Amniotic stem cell (primary cell): Measurements from ENCODE around the gene CAPNS2.
"Not testable (repeated sequence)": the region's sequence is repeated elsewhere in the genome, so short reads cannot be mapped to it uniquely, and the experiment has no call there.

Experiments
- DNase-seq: peaks from one replicate; lab custom pipeline; 2025; lab: John Stamatoyannopoulos, UW

The CAPNS2 gene

DNA sequence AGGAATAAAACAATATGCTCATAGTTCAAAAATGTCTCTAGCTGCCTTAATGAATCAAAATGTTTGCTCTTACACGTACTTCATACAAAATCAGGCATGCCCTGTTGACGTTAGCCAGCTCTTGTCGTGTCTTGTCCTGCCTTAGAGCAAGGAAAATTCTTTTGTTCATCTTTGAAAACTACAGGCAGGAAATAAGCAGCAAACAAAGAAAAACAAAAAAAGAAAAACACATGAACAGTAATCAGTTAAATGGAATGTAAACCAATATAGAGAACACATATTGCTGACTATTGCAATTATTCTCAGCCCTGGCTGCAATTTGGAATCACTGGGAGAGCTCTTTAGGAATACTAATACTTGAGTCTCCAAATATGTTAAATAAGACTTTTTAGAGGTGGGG is 1.7 kb downstream of the CAPNS2 start:
- no peak for DNase-seq

DNA sequence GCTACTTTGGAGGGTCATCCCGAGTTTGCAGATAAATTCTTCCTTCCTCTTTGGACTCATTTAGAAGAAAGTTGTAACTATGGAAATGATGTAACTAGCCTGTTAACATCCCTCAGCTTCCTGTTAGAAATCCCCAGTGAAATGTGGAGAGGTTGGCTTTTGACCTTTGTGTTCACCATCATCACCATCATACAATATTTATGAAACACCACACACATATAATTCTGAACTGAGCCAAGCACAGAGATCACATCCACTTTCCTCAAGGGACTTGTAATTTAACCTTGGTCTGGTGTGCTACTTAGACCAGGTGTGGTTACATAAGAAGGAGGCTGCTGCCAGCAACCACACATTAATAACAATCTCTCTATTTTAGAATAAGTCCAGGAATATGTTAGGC is 2.5 kb downstream of the CAPNS2 start:
- no peak for DNase-seq

DNA sequence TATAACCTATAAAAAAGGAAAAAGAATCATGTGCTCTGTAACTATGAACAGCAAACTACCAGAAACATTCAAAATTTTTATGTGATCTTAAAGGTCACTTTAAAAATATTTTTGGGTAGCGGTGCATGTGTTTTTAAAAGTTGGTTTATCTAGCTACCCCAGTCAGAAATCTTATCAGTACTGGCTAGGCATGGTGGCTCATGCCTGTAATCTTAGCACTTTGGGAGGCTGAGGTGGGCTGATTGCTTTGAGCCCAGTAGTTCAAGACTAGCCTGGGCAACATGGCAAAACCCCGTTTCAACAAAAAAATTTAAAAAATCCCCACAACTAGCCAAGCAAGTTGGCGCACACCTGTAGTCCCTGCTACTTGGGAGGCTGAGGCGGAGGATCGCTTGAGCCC is 3.7 kb downstream of the CAPNS2 start:
- no peak for DNase-seq

DNA sequence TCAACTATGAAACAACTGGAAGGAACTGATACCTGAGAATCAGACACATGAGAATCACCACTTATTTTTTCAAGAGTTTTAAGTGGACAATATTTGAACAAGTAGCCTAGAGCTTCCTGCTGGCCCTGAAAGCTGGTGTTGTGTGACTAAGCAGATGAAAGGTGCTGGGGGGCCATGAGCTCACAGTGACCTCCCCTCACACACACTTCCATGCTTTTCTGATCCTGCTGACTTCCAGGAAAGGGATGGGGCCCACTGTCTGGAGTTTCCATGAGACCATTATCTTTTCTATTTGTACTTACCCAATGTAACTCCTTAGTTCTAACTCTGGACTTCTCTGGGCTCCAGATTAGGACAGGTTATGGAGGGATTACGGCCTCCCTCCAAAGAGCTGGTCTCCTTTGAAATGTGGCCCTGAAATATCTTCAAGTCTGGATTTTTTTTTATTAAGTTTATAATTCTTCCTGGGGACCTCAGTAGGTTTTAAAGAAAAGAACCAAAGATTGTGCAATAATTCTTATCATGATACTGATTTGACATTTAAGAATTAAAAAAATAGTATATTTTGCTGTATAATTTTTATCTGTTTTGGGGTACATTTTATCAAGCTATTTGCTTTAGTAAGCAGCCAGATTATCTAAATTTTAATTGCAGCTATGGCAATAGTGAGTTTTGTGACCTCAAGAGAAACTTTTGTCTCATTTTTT is 4.9 kb downstream of the CAPNS2 start:
- no peak for DNase-seq

DNA sequence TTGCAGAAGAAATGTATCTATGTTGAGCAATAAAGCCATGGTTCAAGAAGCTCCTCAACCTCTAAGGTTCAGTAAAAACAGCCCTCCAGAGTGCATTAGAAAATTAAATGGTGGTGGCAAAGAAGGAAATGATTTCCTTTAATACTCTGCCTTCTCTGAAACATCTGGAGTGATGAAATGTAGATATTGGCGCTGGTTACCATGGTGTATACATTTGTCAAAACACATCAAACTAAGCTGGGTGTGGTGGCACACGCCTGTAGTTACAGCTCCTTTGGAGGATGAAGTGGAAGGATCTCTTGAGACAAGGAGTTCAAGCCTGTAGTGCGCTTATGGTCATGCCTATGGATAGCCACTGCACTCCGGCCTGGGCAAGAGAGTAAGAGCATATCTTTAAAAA is 6.0 kb downstream of the CAPNS2 start:
- DNase-seq, result no peak

DNA sequence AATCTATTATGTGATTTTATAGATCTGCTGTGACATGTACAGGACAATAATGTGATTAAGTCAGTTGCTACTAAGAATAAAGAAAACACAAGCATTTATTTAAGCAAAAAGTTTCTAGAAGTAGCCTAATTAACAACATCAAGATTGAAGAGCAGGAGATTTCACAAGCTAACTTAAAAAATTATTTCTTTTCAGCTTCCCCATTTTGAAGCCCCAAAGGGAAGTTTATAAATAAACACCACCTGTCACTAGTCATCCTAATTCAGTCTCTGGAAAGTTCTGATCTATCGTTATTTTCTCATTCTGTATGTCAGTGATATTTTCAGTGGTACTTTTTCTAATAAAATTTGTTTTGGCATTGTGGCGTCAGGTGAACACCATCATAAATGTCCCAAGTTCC is 8.3 kb downstream of the CAPNS2 start:
- no peak for DNase-seq

DNA sequence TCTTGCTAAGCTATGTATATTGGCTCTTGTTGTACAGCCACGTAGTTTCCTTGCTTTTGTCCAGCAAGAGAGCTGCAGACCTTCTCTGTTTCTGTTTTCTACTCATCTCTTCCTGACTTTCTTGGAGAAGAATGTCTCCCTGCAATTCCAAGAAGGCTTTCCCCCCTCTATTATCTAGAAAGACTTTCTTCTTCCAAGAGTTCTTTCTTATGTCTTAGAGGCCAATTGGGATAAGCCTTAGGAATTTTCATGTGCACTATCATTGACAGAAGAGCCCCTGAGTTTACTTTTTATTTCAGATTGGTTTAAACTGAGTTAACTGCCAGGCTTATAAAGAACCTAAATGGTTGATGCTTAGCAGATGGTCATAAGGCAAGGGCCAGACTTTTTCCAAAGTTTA is 9.0 kb downstream of the CAPNS2 start:
- no peak for DNase-seq

DNA sequence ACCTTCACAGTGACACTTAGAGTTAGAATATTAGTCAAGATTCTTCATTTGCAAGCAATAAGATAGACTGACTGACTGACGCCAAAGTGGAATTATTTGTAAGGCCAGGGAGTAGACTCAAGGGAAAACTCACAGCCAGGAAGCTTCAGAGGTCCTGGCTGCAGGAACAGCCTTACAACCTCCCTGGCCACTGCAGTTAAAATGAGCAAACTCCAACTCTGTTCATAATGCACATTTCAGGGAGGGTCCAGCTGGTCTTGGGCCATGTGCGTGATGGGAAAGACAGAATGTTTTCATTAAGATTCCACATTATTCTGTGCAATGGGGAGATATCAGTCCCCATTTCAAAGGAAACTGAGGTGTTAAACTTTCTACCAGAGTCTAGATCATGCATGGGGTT is 9.9 kb downstream of the CAPNS2 start:
- no peak for DNase-seq

DNA sequence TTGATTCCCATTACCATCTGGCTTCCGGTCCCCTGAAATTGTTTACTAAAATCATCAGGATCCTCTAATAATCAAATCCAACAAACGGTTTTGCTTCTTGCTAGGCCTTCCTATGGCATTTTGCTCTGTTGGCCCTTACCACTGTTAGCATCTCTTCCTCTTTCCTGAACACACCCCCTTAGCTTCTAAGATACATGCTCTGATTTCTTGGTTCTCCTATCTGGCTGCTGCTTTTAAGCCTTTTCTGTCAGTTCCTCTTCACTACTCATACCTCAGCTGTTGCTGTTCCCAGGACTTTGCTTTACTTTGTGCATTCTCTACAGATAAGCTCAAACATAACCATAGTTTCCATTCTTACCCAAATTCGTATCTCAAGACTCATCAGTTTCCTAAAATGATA is 11.4 kb downstream of the CAPNS2 start:
- DNase-seq, result no peak

DNA sequence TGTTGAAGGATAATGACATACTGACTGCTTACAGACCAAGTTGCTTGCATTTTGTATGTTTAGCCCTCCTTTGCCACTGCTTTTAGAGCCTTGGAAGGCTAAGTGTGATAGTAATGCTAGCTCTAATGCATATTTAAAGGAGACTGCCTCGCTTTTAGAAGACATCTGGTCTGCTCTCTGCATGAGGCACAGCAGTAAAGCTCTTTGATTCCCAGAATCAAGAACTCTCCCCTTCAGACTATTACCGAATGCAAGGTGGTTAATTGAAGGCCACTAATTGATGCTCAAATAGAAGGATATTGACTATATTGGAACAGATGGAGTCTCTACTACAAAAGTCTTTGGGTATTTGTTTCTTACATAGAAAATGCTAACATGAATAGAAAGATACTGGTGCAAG is 19.1 kb downstream of the CAPNS2 start:
- no peak for DNase-seq

DNA sequence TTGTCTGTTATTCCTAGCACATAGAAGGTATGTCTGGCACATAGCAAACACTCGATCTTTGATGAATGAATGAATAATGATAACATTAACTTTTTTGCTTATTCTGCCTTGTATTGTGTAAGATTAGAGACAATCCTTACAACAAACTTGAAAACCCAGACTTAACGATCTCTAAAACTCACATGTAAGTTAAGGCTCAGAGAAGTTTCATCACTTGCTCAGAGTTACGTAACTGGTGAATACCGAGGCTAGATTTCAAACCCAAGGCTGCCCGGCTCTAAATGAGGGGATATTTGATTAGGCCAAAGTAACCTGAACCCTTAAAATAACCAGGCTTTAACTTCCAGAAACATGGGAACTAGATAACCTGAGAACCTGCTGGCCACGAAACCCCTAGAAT is 22.3 kb downstream of the CAPNS2 start:
- no peak for DNase-seq

DNA sequence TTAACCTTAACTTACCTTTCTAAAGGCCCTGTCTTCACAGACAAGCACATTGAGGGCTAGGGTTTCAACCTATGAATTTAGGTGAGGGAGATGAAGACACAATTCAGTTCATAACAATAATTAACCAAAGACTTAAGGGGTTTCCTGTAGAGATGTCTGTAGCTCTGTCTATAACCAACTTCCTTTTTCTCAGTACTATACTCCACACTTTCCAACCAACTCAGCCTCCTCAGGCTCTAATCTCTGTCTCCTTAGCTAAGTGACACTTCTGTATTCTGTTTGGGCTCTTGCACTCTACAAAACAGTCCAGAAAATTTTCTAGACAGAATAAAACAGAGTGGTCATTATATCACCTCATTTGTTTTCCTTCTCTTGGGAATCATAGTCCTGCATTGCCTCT is 25.8 kb downstream of the CAPNS2 start:
- DNase-seq, result no peak

DNA sequence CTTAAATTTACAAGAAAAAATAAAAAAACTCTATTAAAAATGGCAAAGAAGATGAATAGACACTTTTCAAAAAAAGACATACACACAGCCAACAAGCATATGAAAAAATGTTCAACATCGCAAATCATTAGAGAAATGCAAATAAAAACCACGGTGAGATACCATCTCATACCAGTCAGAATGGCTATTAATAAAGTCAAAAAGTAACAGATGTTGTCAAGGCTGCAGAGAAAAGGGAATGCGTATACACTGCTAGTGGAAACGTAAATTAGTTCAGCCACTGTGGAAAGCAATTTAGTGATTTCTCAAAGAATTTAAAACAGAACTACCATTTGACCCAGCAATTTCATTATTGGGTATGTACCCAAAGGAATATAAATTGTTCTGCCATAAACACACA is 31.4 kb downstream of the CAPNS2 start:
- DNase-seq, result no peak

DNA sequence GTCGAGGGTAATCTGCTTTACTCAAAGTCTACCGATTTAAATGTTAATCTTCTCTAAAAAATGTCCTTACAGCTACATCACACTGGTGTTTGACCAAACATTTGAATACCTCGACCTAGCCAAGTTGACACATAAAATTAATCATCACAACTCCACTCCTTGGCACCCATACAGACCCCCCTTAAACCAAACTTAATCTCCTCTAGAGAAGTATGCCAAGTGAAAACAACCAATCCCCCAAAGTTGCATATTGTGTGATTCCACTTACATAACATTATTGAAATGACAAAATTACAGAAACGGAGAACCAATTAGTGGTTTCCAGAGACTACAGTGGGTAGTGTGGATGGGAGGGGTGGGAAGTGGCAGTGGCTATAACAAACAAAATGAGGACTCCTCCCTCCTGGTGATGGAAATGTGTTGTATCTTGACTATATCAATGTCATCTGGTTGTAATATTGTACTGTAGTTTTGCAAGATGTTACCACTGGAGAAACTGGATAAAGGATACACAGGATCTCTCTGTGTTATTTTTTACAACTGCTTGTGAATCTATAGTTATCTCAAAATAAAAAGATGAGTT is 39.4 kb downstream of the CAPNS2 start:
- no peak for DNase-seq

DNA sequence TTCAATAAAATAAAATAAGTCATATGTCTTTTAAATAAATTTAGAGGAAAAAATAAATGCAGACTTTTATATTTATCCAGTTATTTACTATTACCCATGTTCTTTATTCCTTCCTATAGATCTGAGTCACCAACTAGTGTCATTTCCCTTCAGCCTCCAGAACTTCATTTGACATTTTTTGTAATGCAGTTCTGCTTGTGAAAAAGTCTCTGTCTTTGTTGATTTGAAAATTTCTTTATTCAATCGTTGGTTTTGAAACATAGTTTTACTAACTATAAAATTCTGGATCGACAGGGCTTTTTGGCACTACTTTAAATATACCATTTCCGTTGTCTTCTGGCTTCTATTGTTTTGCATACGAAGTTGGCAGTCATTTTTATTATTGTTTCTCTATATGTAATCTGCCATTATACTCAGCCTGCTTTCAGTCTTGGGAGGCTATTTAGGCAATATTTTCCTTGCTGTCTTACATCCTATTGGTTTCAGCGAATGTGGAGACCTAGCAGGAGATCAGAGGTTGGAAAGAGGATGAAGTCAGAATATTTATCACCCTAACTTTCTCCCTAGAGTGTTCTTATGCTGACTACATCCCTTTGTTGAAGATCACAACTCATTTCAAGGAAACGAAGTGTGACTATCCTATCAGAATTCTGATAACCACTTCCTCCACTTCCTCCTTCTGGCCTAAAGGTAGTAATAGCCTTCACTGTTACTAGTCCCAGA is 47.3 kb downstream of the CAPNS2 start:
- DNase-seq, result no peak

DNA sequence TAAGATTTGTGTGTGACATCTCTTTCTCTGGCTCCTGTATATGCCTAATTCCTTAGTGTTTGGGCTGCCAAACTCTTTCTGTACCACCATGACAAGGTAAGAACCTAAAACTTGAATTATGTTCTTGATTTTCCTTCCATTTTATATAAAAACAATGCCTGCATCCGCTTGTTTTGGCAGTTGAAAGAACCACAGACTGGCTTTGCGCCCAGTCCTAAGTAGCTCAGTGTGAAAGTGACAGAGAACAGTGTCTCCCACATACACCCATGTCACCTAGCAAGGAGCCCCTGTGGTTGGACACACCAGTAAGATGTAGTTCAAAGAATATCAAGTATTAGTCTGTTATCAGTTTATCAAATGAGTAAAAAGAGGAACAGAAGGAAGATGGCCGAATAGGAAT is 48.6 kb downstream of the CAPNS2 start:
- DNase-seq, result no peak

DNA sequence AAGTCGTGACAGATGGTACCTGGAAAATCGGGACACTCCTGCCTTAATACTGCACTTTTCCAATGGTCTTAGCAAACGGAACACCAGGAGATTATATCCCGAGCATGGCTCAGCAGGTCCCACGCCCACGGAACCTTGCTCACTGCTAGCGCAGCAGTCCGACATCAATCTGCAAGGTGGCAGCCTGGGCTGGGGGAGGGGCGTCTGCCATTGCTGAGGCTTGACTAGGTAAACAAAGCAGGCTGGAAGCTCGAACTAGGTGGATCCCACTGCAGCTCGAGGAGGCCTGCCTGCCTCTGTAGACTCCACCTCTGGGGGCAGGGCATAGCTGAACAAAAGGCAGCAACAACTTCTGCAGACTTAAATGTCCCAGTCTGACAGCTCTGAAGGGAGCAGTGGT is 49.2 kb downstream of the CAPNS2 start:
- not testable (repeated sequence) for DNase-seq
